A549 (cell line): Measurements from ENCODE around the gene DDR2. TPM values are rescaled to one million over a fixed set of nuclear protein-coding genes. Genes with fewer than 3 reads are reported as not detected.

Experiments used
- ATAC-seq, 2 experiments: fragments of 200-7000 bp in 1 of 2; fragments of >200 bp in 1 of 2; cut with Nextera tagmentation in 1 of 2; cut with Tn5 transposase in 1 of 2; 3 replicates each; pipeline versions ENCODE4 v1.8.0 to v1.9.1; 2018 to 2020; ENCODE audit warnings: mild to moderate bottlenecking in 1 of 2, moderate library complexity in 1 of 2
- CTCF ChIA-PET: fragments of 300-600 bp; sonication (Branson Sonifier 250); formaldehyde crosslinking; extraction: SDS; loops from one replicate; lab custom pipeline; 2021; ENCODE audit warnings: antibody characterized with exemption, inconsistent platforms; lab: Yijun Ruan, JAX
- POLR2A ChIA-PET: fragments of 350-600 bp; formaldehyde crosslinking; extraction: SDS; loops from one replicate; lab custom pipeline; 2021; ENCODE audit warnings: antibody characterized with exemption, inconsistent platforms; lab: Yijun Ruan, JAX
- DNase-seq, 2 experiments: peaks; one replicate each; pipeline versions ENCODE4 v3.0.0 to v3.0.0-alpha.2; 2011 to 2016; ENCODE audit warnings: low read depth in 1 of 2, low spot score in 1 of 2
- FAIRE-seq: peaks from 2 replicates; lab custom pipeline; 2011; peaks lifted over from hg19 to GRCh38; lab: Jason Lieb, UNC
- H3K27ac ChIP-seq, 2 experiments: fragments of >200 bp; sonication (Bioruptor Twin); formaldehyde crosslinking; 3 replicates each; pipeline ENCODE4 v1.5.1; 2016 to 2017
- H3K4me1 ChIP-seq: fragments of >200 bp; sonication (Bioruptor Twin); formaldehyde crosslinking; 3 replicates; pipeline ENCODE4 v1.6.1; 2016
- H3K4me2 ChIP-seq: fragments of >200 bp; sonication (Bioruptor Twin); formaldehyde crosslinking; 3 replicates; pipeline ENCODE4 v1.6.1; 2016
- H3K4me3 ChIP-seq: fragments of >200 bp; sonication (Bioruptor Twin); formaldehyde crosslinking; 3 replicates; pipeline ENCODE4 v1.5.1; 2016
- H3K9me3 ChIP-seq: fragments of >200 bp; sonication (Bioruptor Twin); formaldehyde crosslinking; 3 replicates; pipeline ENCODE4 v1.6.1; 2016
- BHLHE40 ChIP-seq: IDR thresholded peaks from 2 replicates; pipeline ENCODE4 v1.6.1; 2012; ENCODE audit warnings: low read depth, low read length, inconsistent platforms
- CBX2 ChIP-seq: fragments of 200-600 bp; sonication (generic); IDR thresholded peaks from 2 replicates; pipeline ENCODE4 v1.6.1; 2016; ENCODE audit warnings: low read depth, mild to moderate bottlenecking, borderline replicate concordance
- CEBPB ChIP-seq, 2 experiments: fragments of >200 bp in 1 of 2; sonication (Bioruptor Twin) in 1 of 2; formaldehyde crosslinking in 1 of 2; IDR thresholded peaks; 2 replicates each; pipeline ENCODE4 v1.6.1; 2012 to 2016
- CHD2 ChIP-seq: fragments of 150-350 bp; IDR thresholded peaks from 2 replicates; pipeline ENCODE4 v1.6.1; 2014; ENCODE audit warnings: low read length; ENCODE audit not compliant: partially characterized antibody
- EHF ChIP-seq: fragments of 250-450 bp; sonication (Bioruptor Pico); IDR thresholded peaks from 2 replicates; pipeline ENCODE4 v1.5.0; 2020; ENCODE audit warnings: mild to moderate bottlenecking
- EHMT2 ChIP-seq: fragments of 200-600 bp; sonication (generic); IDR thresholded peaks from 2 replicates; pipeline ENCODE4 v1.6.1; 2016; ENCODE audit warnings: antibody characterized with exemption, low read depth, mild to moderate bottlenecking, moderate library complexity
- EP300 ChIP-seq, 2 experiments: fragments of >200 bp; sonication (Bioruptor Twin); formaldehyde crosslinking; IDR thresholded peaks; 2 replicates in 1 of 2; 3 replicates in 1 of 2; pipeline ENCODE4 v1.6.1; 2016 to 2017
- GATA3 ChIP-seq: IDR thresholded peaks from 2 replicates; pipeline ENCODE4 v1.6.1; 2012; ENCODE audit warnings: borderline replicate concordance
- HDAC2 ChIP-seq: fragments of 200-600 bp; sonication (generic); IDR thresholded peaks from 2 replicates; pipeline ENCODE4 v1.6.1; 2016
- HEYL ChIP-seq: fragments of 250-450 bp; sonication (Bioruptor Pico); IDR thresholded peaks from 2 replicates; pipeline ENCODE4 v1.8.0; 2021; ENCODE audit warnings: mild to moderate bottlenecking, moderate library complexity
- HOXA7 ChIP-seq: fragments of 250-450 bp; sonication (Bioruptor Pico); IDR thresholded peaks from 2 replicates; pipeline ENCODE4 v1.5.0; 2020; ENCODE audit warnings: mild to moderate bottlenecking, moderate library complexity
- HOXB5 ChIP-seq: fragments of 250-450 bp; sonication (Bioruptor Pico); IDR thresholded peaks from 2 replicates; pipeline ENCODE4 v1.5.0; 2020; ENCODE audit warnings: mild to moderate bottlenecking, moderate library complexity
- JUN ChIP-seq, 2 experiments: fragments of >200 bp; sonication (Bioruptor Twin); formaldehyde crosslinking; IDR thresholded peaks; 2 replicates in 1 of 2; 3 replicates in 1 of 2; pipeline ENCODE4 v1.6.1; 2016 to 2017
- NPAS2 ChIP-seq: fragments of 250-450 bp; sonication (Bioruptor Pico); IDR thresholded peaks from 2 replicates; pipeline ENCODE4 v1.8.0; 2022; ENCODE audit warnings: mild to moderate bottlenecking, moderate library complexity, borderline replicate concordance
- NR3C1 ChIP-seq: fragments of >200 bp; sonication (Bioruptor Twin); formaldehyde crosslinking; IDR thresholded peaks from 3 replicates; pipeline ENCODE4 v1.6.1; 2017
- RARB ChIP-seq: fragments of 250-450 bp; sonication (Bioruptor Pico); IDR thresholded peaks from 2 replicates; pipeline ENCODE4 v1.8.0; 2021; ENCODE audit warnings: mild to moderate bottlenecking, moderate library complexity
- RCOR1 ChIP-seq: fragments of 150-350 bp; IDR thresholded peaks from 2 replicates; pipeline ENCODE4 v1.6.1; 2014; ENCODE audit warnings: antibody characterized with exemption, low read length, low read depth
- SMC3 ChIP-seq: fragments of >200 bp; sonication (Bioruptor Twin); formaldehyde crosslinking; IDR thresholded peaks from 3 replicates; pipeline ENCODE4 v1.6.1; 2018; ENCODE audit warnings: inconsistent platforms
- ZC3H11A ChIP-seq: fragments of 450-650 bp; IDR thresholded peaks from 2 replicates; pipeline ENCODE4 v1.6.1; 2014; ENCODE audit warnings: antibody characterized with exemption, mild to moderate bottlenecking
- ZNF302 ChIP-seq: fragments of 250-450 bp; sonication (Bioruptor Pico); IDR thresholded peaks from 2 replicates; pipeline ENCODE4 v1.9.0; 2021; ENCODE audit warnings: inconsistent platforms, mild to moderate bottlenecking, moderate library complexity
- ZSCAN20 ChIP-seq: fragments of 250-450 bp; sonication (Bioruptor Pico); IDR thresholded peaks from 2 replicates; pipeline ENCODE4 v1.8.0; 2022; ENCODE audit warnings: mild to moderate bottlenecking, moderate library complexity
- WGBS: methylation state at CpG from one replicate; pipeline ENCODE4 v1.1.6; 2017; ENCODE audit errors: missing lambda C conversion rate; 5-methylcytosine and 5-hydroxymethylcytosine counted together
- polyA plus RNA-seq, 4 experiments: library from polyadenylated mRNA; depleted of rRNA in 3 of 4; stranded (reverse); fragments of >200 nt; fragmentation: RNase III in 1 of 4; extraction: RNeasy Plus Mini Kit Qiagen cat#74134 plus additional on column Dnase treatment in 1 of 4; gene quantifications; 2 replicates in 3 of 4; 3 replicates in 1 of 4; pipeline ENCODE4 v1.2.3, GENCODE V29; 2011 to 2017
- TF ChIP-seq, protein P1 (sequence below): fragments of 450-650 bp; IDR thresholded peaks from 2 replicates; pipeline ENCODE4 v1.6.1; 2014; ENCODE audit warnings: antibody characterized with exemption
- TF ChIP-seq, protein P2 (sequence below): fragments of 200-600 bp; sonication (generic); IDR thresholded peaks from 2 replicates; pipeline ENCODE4 v1.6.1; 2016; ENCODE audit warnings: antibody characterized with exemption, mild to moderate bottlenecking, moderate library complexity
- TF ChIP-seq, protein P3 (sequence below): fragments of >200 bp; sonication (Bioruptor Twin); formaldehyde crosslinking; IDR thresholded peaks from 2 replicates; pipeline ENCODE4 v1.6.1; 2016
- TF ChIP-seq, protein P4 (sequence below): IDR thresholded peaks from 2 replicates; pipeline ENCODE4 v1.6.1; 2012
- TF ChIP-seq, protein P5 (sequence below): fragments of 250-450 bp; sonication (Bioruptor Pico); IDR thresholded peaks from 2 replicates; pipeline ENCODE4 v1.5.0; 2020; ENCODE audit warnings: low read depth, mild to moderate bottlenecking, moderate library complexity

Gene DDR2
- polyA plus RNA-seq, 2 of the 4 experiments (the other 2 are of a cell fraction), result 0.14 to 0.49 TPM

DNA sequence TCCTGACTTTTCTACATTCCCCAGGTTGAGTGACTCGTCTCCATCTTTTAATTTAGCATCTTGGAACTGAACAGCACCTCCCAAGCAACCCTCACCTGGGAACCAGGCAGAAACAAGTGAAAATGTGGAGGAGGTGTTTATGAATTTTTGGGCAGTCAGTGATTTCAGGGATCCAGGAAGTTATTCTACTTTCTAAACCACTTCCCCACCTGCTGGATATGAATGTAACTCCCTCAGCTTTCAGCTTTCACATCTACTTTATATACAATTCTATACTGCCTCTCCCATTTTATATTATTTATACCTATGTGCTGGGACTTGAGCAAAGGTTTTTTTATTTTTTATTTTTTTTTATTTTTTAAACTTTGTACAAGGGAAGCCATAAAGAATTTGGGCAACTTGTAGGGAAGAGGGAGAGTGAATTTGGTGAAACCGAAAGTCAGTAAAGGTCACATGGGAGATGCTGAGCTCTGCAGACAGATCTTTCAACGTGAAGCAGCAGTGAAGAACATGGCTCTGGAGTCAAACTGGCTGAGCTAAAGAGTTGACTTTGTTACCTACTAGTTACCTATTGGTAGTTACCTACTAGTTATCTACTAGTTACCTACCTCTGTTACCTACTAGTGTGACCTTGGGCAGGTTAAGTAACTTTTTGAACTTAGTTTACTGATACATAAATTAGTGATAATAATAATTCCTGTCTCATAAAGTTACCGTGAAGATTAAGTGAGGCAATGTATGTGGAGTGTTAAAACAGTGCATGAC, 45.5 kb downstream of the DDR2 start:
- ATAC-seq (no peak), DNase-seq (no peak)
- peaks cover 29% of the 10 kb centered on the region for H3K4me1 ChIP-seq
- H3K27ac ChIP-seq, result no peak overlapping the region
- TF ChIP-seq ZC3H11A (no peak), BHLHE40 (no peak), ZSCAN20 (CRISPR knock-in tag) (no peak), HOXA7 (no peak), RARB (CRISPR knock-in tag) (no peak), NR3C1 (no peak), HDAC2 (no peak), GATA3 (no peak), EHMT2 (no peak), RCOR1 (no peak), EP300 (IDR thresholded peaks at IDR 0.05) (no peak), CBX2 (no peak), ZNF302 (CRISPR knock-in tag) (no peak), NPAS2 (no peak)
- TF ChIP-seq, protein P1, sequence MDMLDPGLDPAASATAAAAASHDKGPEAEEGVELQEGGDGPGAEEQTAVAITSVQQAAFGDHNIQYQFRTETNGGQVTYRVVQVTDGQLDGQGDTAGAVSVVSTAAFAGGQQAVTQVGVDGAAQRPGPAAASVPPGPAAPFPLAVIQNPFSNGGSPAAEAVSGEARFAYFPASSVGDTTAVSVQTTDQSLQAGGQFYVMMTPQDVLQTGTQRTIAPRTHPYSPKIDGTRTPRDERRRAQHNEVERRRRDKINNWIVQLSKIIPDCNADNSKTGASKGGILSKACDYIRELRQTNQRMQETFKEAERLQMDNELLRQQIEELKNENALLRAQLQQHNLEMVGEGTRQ, result no peak
- TF ChIP-seq, protein P2, sequence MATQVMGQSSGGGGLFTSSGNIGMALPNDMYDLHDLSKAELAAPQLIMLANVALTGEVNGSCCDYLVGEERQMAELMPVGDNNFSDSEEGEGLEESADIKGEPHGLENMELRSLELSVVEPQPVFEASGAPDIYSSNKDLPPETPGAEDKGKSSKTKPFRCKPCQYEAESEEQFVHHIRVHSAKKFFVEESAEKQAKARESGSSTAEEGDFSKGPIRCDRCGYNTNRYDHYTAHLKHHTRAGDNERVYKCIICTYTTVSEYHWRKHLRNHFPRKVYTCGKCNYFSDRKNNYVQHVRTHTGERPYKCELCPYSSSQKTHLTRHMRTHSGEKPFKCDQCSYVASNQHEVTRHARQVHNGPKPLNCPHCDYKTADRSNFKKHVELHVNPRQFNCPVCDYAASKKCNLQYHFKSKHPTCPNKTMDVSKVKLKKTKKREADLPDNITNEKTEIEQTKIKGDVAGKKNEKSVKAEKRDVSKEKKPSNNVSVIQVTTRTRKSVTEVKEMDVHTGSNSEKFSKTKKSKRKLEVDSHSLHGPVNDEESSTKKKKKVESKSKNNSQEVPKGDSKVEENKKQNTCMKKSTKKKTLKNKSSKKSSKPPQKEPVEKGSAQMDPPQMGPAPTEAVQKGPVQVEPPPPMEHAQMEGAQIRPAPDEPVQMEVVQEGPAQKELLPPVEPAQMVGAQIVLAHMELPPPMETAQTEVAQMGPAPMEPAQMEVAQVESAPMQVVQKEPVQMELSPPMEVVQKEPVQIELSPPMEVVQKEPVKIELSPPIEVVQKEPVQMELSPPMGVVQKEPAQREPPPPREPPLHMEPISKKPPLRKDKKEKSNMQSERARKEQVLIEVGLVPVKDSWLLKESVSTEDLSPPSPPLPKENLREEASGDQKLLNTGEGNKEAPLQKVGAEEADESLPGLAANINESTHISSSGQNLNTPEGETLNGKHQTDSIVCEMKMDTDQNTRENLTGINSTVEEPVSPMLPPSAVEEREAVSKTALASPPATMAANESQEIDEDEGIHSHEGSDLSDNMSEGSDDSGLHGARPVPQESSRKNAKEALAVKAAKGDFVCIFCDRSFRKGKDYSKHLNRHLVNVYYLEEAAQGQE, result no peak
- TF ChIP-seq, protein P3, sequence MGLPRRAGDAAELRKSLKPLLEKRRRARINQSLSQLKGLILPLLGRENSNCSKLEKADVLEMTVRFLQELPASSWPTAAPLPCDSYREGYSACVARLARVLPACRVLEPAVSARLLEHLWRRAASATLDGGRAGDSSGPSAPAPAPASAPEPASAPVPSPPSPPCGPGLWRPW, result no peak
- TF ChIP-seq, protein P4, sequence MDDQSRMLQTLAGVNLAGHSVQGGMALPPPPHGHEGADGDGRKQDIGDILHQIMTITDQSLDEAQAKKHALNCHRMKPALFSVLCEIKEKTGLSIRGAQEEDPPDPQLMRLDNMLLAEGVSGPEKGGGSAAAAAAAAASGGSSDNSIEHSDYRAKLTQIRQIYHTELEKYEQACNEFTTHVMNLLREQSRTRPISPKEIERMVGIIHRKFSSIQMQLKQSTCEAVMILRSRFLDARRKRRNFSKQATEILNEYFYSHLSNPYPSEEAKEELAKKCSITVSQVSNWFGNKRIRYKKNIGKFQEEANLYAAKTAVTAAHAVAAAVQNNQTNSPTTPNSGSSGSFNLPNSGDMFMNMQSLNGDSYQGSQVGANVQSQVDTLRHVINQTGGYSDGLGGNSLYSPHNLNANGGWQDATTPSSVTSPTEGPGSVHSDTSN, result no peak
- TF ChIP-seq, all 56 proteins: peak for 0
- no peak for FAIRE-seq
- Histone ChIP-seq H3K4me3 (no peak overlapping the region), H3K9me3 (no peaks in the 10 kb centered on the region), H3K4me2 (peak overlapping the region; percentile 34; the same call in 2 of the 3 replicates)
- 55% methylated on average over 4 of the region's 4 CpGs for WGBS
- ChIA-PET CTCF (interaction anchor here (1.0 to 1.7 kb wide), 3 partner anchors 50 to 641 kb away, joined by 3 read pairs; no protein-coding TSS in a partner anchor), POLR2A (no interaction called here)

DNA sequence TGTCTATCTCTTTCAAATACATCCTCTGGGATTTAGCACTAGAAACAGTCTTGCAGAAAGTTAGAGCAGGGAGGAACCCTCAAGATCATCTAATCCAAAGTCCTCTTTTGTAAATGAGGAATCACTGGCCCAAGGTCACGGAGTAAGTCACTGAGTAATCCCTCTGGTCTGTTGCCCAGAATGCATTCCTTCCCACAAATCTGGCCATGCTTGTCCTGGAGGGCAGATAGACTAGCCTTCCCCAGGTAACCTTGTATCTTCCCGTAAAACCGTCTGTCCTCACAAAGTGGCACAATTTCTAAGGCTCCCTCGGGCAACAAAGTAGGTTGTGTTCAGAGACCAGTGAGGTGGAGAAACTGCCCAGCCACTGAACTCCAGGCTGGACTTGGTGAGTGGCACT, 46.2 kb downstream of the DDR2 start:
- ATAC-seq, result peak; percentile 21 to 58; a peak in 4 of 6 replicates
- no peak for FAIRE-seq
- Histone ChIP-seq H3K4me2 (peak overlapping the region; percentile 34; the same call in 2 of the 3 replicates), H3K27ac (peak overlapping the region in 1 of 2 experiments; percentile 27; a peak in 1 of 6 replicates), H3K4me1 (peaks cover 23% of the 10 kb centered on the region), H3K4me3 (no peak overlapping the region), H3K9me3 (no peaks in the 10 kb centered on the region)
- ChIA-PET CTCF (interaction anchor here (1.3 to 1.7 kb wide), 3 partner anchors 20 to 65 kb away, joined by 3 read pairs; no protein-coding TSS in a partner anchor), POLR2A (no interaction called here)
- peak in 1 of 2 experiments; percentile 21 for DNase-seq
- 26% methylated on average over 4 of the region's 4 CpGs for WGBS
- TF ChIP-seq HEYL (CRISPR knock-in tag), result no peak
- TF ChIP-seq CEBPB (IDR thresholded peaks at IDR 0.05), result no peak
- no peak for TF ChIP-seq HOXB5 (CRISPR knock-in tag)
- no peak for TF ChIP-seq CBX2
- TF ChIP-seq EHF, result no peak
- no peak for TF ChIP-seq CHD2
- no peak for TF ChIP-seq ZNF302 (CRISPR knock-in tag)
- TF ChIP-seq RARB (CRISPR knock-in tag), result no peak
- TF ChIP-seq JUN (IDR thresholded peaks at IDR 0.05), result no peak
- TF ChIP-seq SMC3, result no peak
- TF ChIP-seq, protein P5, sequence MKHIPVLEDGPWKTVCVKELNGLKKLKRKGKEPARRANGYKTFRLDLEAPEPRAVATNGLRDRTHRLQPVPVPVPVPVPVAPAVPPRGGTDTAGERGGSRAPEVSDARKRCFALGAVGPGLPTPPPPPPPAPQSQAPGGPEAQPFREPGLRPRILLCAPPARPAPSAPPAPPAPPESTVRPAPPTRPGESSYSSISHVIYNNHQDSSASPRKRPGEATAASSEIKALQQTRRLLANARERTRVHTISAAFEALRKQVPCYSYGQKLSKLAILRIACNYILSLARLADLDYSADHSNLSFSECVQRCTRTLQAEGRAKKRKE (CRISPR knock-in tag), result no peak
- TF ChIP-seq NPAS2, result no peak
- no peak for TF ChIP-seq ZC3H11A
- TF ChIP-seq, protein P2, result no peak
